ENCODE data around the gene TSPAN3.

TSPAN3 gene

DNA sequence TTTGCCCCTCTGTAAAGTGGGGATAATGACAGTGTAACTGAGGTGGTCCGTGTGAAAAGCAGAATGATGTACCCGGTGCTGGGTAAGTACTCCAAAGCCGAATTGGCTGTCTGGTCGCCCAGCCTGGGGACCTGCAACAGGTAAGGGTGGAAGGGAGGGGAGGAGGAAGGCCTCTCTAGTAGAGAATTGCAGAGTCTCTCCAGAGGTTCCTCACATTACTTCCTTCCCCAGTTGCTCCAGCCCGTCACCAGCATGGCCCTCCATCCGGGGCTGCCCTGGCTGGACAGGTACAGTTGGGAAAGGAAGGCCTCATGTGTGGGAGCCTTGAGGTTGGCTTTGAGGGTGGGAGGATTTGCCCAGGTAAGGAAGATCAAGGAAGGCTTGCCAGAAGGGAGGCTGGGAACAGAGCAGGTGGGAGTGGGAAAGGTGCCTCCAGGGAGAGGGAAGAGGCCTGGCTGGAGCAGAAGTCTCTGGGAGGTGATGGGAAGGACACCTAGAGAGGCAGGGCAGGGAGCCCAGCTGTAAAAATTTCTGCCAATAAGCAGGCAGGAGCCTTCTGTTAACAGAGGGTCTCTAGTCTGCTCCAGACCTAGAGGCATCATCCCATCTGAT lies 77.7 kb downstream of the TSPAN3 start:
- DNase-seq (ENCODE audit: extremely low read depth in 1 of 2, low read depth in 1 of 2), result no peak

DNA sequence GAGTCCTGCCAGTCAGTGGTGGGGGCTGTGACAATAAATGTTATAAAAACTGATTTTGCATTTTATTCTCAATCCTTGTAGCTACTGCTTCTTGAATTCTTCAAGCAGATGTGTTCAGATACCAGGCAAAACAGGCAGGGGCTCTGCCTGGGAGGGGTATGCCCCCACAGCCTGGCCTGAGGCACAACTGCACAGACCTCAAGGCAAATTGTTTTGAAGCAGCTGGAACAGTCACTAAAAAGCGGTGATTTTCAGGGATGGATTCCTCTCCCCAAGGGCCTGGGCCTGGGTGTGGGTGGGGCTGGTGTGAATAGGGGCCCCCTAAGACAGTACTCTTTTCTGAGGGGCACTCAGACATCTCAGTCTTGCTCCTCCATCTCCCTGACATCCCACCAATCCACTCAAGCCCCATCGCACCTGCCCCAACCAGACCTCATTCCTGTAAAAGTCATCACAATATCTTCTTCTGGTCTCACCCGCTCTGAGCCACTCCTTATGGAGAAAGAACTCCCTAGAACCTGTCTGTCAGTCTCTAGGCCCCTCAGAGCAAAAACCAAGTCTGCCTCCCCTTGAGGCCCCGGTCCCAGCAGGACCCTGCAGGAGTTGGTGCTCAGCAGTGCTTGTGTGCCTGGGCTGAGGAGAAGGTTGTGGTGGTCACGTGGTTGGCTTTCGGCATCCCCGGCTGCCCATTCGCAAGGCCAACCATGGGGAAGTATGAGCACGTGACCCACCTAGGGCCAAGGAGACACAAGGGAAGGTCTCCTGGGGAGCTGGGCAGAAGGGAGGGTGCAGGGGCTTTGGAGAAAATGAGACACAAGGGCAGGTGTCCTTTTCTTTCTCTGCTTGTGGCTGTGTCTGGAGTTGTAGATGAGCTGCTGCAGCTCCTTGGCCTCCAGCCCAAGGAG lies 78.9 kb downstream of the TSPAN3 start:
- DNase-seq (ENCODE audit: extremely low read depth in 1 of 2, low read depth in 1 of 2), result no peak

Measured in activated CD8-positive, alpha-beta memory T cell treated with anti-CD3 and anti-CD28 coated beads for 1 hour (primary cell).